Retina (tissue), 1 donor: ENCODE results near the gene CRTC3.
"Not testable (repeated sequence)": the region's sequence is repeated elsewhere in the genome, so short reads cannot be mapped to it uniquely, and the experiment has no call there.

Source experiments
- DNase-seq: peaks from one replicate; pipeline ENCODE4 v3.0.0-alpha.2; 2016

The CRTC3 gene

GRCh38 chr15:90659481-90659880, 129.8 kb downstream of the CRTC3 start:
- DNase-seq = no peak

GRCh38 chr15:90660195-90660998, 130.7 kb downstream of the CRTC3 start:
- DNase-seq = peak; percentile 19

GRCh38 chr15:90660999-90661330, 131.2 kb downstream of the CRTC3 start:
- DNase-seq = not testable (repeated sequence)

GRCh38 chr15:90664081-90664461, 134.3 kb downstream of the CRTC3 start:
- not testable (repeated sequence) for DNase-seq

GRCh38 chr15:90664650-90665287, 135.0 kb downstream of the CRTC3 start:
- DNase-seq = peak; percentile 88

GRCh38 chr15:90665288-90666134, 135.8 kb downstream of the CRTC3 start:
- DNase-seq = peak; percentile 88

- DNase-seq = no peak
Observed at GRCh38 chr15:90666135-90666909, 136.6 kb downstream of the CRTC3 start.

GRCh38 chr15:90667073-90667754, 137.5 kb downstream of the CRTC3 start:
- DNase-seq = no peak

- not testable (repeated sequence) for DNase-seq
Observed at GRCh38 chr15:90667755-90668345, 138.1 kb downstream of the CRTC3 start.

GRCh38 chr15:90670631-90671030, 140.9 kb downstream of the CRTC3 start:
- DNase-seq = not testable (repeated sequence)

GRCh38 chr15:90671216-90671615, 141.5 kb downstream of the CRTC3 start:
- no peak for DNase-seq

GRCh38 chr15:90673357-90673756, 143.6 kb downstream of the CRTC3 start:
- DNase-seq = not testable (repeated sequence)

- DNase-seq = no peak
Observed at GRCh38 chr15:90674476-90674875, 144.8 kb downstream of the CRTC3 start.

- DNase-seq = no peak
Observed at GRCh38 chr15:90675464-90675863, 145.7 kb downstream of the CRTC3 start.

- DNase-seq = no peak
Observed at GRCh38 chr15:90677807-90678790, 148.4 kb downstream of the CRTC3 start.

- no peak for DNase-seq
Observed at GRCh38 chr15:90679959-90680358, 150.2 kb downstream of the CRTC3 start.

- no peak for DNase-seq
Observed at GRCh38 chr15:90680371-90680935, 150.7 kb downstream of the CRTC3 start.

- DNase-seq = no peak
Observed at GRCh38 chr15:90681056-90681455, 151.3 kb downstream of the CRTC3 start.

GRCh38 chr15:90681480-90681879, 151.8 kb downstream of the CRTC3 start:
- no peak for DNase-seq

- no peak for DNase-seq
Observed at GRCh38 chr15:90683371-90683770, 153.6 kb downstream of the CRTC3 start.
